MCF 10A (cell line): ENCODE results near the gene ITGA2B. TPM values are rescaled to one million over a fixed set of nuclear protein-coding genes. Genes with fewer than 3 reads are reported as not detected.
A peak's percentile ranks its signal among the peaks of the same experiment; 100 is the strongest.
"Not testable (repeated sequence)": the region's sequence is repeated elsewhere in the genome, so short reads cannot be mapped to it uniquely, and the experiment has no call there.

Experiments
- BruUV-seq: library from RNA; stranded (reverse); fragments of 400-500 nt; replicated peaks from 2 replicates; lab custom pipeline; 2021; lab: Mats Ljungman, UMichigan
- CTCF ChIA-PET: fragments of 300-600 bp; sonication (Branson Sonifier 250); formaldehyde crosslinking; extraction: SDS; loops from one replicate; lab custom pipeline; 2021; ENCODE audit warnings: antibody characterized with exemption, inconsistent platforms; lab: Yijun Ruan, JAX
- POLR2A ChIA-PET: fragments of 300-600, 350-650 bp; sonication (Branson Sonifier 250); formaldehyde crosslinking; extraction: SDS; loops from one replicate; lab custom pipeline; 2020; ENCODE audit warnings: antibody characterized with exemption, inconsistent platforms; lab: Yijun Ruan, JAX
- DNase-seq: peaks from one replicate; pipeline ENCODE4 v3.0.0-alpha.2; 2018; ENCODE audit not compliant: unreplicated experiment
- H3K27ac Mint-ChIP-seq: one replicate; pipeline ENCODE4 v1.8.0; 2022; ENCODE audit warnings: mild to moderate bottlenecking, low read depth, mixed read lengths; ENCODE audit not compliant: unreplicated experiment
- H3K27me3 Mint-ChIP-seq: one replicate; pipeline ENCODE4 v1.8.0; 2022; ENCODE audit warnings: mixed read lengths; ENCODE audit not compliant: insufficient read depth, unreplicated experiment
- H3K36me3 Mint-ChIP-seq: one replicate; pipeline ENCODE4 v1.8.0; 2022; ENCODE audit warnings: mild to moderate bottlenecking, moderate library complexity, mixed read lengths; ENCODE audit not compliant: insufficient read depth, unreplicated experiment
- H3K4me1 Mint-ChIP-seq: one replicate; pipeline ENCODE4 v1.8.0; 2022; ENCODE audit warnings: mixed read lengths; ENCODE audit not compliant: insufficient read depth, unreplicated experiment
- H3K4me3 Mint-ChIP-seq: one replicate; pipeline ENCODE4 v1.8.0; 2022; ENCODE audit warnings: mild to moderate bottlenecking, moderate library complexity, mixed read lengths; ENCODE audit not compliant: unreplicated experiment
- H3K9me3 Mint-ChIP-seq: one replicate; pipeline ENCODE4 v1.8.0; 2022; ENCODE audit warnings: mixed read lengths; ENCODE audit not compliant: unreplicated experiment
- CTCF ChIP-seq: fragments of 200-600 bp; IDR thresholded peaks from one replicate; pipeline ENCODE4 v1.8.0; 2022; ENCODE audit warnings: antibody characterized with exemption, mild to moderate bottlenecking; ENCODE audit not compliant: unreplicated experiment
- intact Hi-C: fragments of 100-400 bp; cut with micrococcal nuclease; formaldehyde crosslinking; loops from 2 replicates; pipeline ENCODE4 v1.14.1; 2022
- total RNA-seq: library from RNA; stranded (reverse); gene quantifications from 2 replicates; pipeline ENCODE4 v1.2.3, GENCODE V29; 2022

ITGA2B gene
- total RNA-seq, 1 experiment from 2014 or later, result 0.12 TPM

DNA sequence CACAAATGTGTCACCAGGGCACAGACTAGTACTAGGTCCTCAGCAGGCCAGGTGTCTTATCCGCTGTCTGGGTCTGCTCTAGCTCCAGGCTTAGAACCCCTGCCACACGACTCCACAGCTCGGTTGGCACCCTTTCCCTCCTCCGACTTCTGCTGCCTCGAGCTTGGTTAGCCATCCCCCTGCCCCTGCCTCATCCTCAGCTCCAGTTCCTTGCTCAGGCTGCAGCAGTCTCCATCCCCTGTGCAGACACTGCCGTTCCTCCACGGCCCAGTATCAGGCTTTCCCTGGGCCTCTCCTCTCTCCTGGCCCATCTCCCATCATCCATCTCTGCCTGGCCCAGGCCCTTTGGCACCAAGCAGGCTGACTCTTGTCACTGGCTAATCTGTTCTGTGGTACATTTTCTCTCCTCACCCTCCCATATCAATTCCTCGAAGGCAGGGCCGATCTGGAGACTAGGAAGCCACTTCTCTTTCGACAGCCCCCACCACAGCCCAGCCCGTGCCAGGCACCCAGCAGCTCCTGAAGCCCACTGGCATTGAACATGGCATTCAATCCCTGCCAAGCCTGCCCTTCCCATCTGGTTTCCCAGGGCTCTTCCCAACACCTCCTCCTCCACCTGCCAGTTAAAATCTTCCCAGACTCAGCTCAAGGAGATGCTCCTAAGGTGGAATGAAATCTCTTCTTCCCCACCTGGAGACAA is 45.8 kb downstream of the ITGA2B start:
- Mint-ChIP-seq H3K9me3 (no peaks in the 10 kb centered on the region), H3K27ac (no peak overlapping the region), H3K36me3 (no peaks in the 10 kb centered on the region), H3K4me3 (no peak overlapping the region), H3K27me3 (no peaks in the 10 kb centered on the region), H3K4me1 (peaks cover 13% of the 10 kb centered on the region)
- no peak for TF ChIP-seq CTCF
- no TSS peak for BruUV-seq
- no peak for DNase-seq
- POLR2A ChIA-PET, result interaction anchor here (0.6 to 3.2 kb wide), 7 partner anchors 8 to 273 kb away, joined by 3 to 40 read pairs (median 9); partner anchors contain the start of genes FAM171A2, G6PC3, SLC25A39 and UBTF
- intact Hi-C loops, result loop anchor here (2.0 kb wide), 1 partner anchor 17 kb away; no protein-coding TSS in a partner anchor
- CTCF ChIA-PET, result interaction anchor here (0.5 to 3.2 kb wide), 3 partner anchors 10 to 221 kb away, joined by 3 to 20 read pairs (median 3); no protein-coding TSS in a partner anchor

DNA sequence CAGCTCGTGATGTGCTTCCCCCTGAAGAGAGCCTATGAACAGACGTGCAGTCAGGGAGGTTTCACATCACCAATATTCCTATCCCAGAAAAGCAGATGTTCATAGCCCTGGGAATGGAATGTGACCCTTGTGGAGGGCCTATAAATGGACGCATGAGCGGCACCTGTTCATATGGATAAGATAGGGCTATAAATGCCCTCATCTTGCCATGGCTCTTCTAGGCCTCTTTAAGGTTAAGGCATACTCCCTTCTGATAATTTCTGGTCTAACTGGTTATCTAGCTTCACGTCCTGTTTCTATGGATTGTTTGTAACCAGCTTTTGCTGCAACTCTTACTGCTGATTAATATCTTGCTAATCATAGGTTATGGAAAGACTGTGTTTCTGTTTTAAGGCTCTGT is 48.9 kb downstream of the ITGA2B start:
- intact Hi-C loops, H3K9me3 Mint-ChIP-seq: not testable (repeated sequence)
- CTCF ChIA-PET, result interaction anchor here (0.7 to 1.2 kb wide), 4 partner anchors 10 to 549 kb away, joined by 3 to 4 read pairs (median 4); no protein-coding TSS in a partner anchor

DNA sequence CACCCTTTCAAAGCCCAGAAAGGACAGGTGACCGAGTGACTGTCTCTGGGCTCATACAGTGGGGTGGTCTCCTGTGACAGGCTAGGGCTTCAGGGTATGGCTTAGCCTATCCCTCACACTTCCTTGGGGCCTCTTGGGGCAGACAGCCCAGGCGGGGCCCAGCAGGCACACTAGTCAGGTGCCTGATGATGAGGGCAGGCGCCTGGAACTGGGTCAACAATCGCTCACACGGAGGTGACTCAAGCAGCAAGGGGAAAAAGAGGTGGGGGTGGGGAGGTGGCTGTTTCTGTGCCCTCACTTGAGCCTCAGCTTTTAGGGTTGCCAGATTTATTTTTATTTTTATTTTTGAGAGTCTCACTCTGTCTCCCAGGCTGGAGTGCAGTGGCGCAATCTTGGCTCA is 50.7 kb downstream of the ITGA2B start:
- no TSS peak for BruUV-seq
- Mint-ChIP-seq H3K4me3 (no peak overlapping the region), H3K27ac (no peak overlapping the region), H3K9me3 (no peaks in the 10 kb centered on the region), H3K36me3 (no peaks in the 10 kb centered on the region), H3K4me1 (peaks cover 6% of the 10 kb centered on the region), H3K27me3 (no peaks in the 10 kb centered on the region)
- intact Hi-C loops, result no loop called here
- peak; percentile 37 for DNase-seq
- no peak for TF ChIP-seq CTCF
- ChIA-PET CTCF (interaction anchor here (0.6 to 1.0 kb wide), 4 partner anchors 9 to 352 kb away, joined by 3 to 6 read pairs (median 3); no protein-coding TSS in a partner anchor), POLR2A (interaction anchor here (1.2 kb wide), 1 partner anchor 200 kb away, joined by 3 read pairs; no protein-coding TSS in a partner anchor)

More for the DNA sequence above, 48.9 kb downstream of the ITGA2B start:
- peaks cover 11% of the 10 kb centered on the region for H3K4me1 Mint-ChIP-seq
- DNase-seq, H3K4me3 Mint-ChIP-seq, H3K27ac Mint-ChIP-seq, H3K27me3 Mint-ChIP-seq, H3K36me3 Mint-ChIP-seq, BruUV-seq: not testable (repeated sequence)
- POLR2A ChIA-PET, result interaction anchor here (0.6 kb wide), 1 partner anchor 596 kb away, joined by 3 read pairs; no protein-coding TSS in a partner anchor

DNA sequence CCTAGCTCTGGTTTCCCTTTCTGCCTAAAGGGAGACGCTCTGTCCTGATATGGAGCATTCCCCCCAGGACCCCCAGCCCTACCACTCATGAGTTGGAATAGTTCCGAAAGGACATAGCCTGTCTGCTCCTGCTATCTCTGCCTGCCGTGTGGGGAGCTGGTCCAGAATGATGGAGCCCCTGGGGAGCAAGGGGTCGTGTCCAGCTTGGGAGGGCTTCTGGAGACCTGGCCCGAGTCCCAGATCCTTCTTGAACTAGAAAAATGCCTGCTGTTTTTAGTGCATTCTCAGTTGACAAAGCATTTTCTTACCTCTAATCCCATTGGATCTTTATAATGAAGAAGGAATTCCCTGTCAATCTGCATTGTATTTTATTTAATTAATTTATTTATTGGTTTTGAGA is 53.5 kb downstream of the ITGA2B start:
- BruUV-seq, result no TSS peak
- Mint-ChIP-seq H3K27me3 (no peaks in the 10 kb centered on the region), H3K4me3 (no peak overlapping the region), H3K27ac (no peak overlapping the region), H3K4me1 (peaks cover 12% of the 10 kb centered on the region), H3K9me3 (no peaks in the 10 kb centered on the region), H3K36me3 (no peaks in the 10 kb centered on the region)
- ChIA-PET POLR2A (interaction anchor here (0.6 to 2.3 kb wide), 4 partner anchors 9 to 114 kb away, joined by 3 to 8 read pairs (median 4); partner anchors contain the start of gene GRN), CTCF (interaction anchor here (0.6 to 1.0 kb wide), 4 partner anchors 10 to 69 kb away, joined by 3 to 5 read pairs (median 4); no protein-coding TSS in a partner anchor)
- intact Hi-C loops, result no loop called here
- no peak for DNase-seq
- no peak for TF ChIP-seq CTCF
